ENCODE results near the gene DAD1.

DNA sequence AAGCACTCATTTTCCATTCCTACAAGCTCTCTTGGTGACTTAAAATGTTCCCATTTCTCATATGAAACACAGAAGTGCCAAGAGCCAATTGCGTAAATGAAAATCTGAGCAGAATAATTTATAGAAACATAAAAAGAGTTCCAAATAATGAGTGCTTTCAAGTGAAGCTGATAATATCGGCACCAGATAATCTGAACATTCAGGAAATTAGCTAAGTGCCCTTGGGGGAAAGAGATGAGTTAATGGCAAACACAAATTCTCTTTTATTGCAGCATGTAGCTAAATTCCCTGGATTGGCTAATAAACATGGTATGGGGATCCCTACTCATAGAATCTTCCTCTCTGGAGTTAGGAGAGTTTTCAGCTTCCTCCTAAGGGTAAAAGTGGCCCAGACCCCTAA is 46.7 kb downstream of the DAD1 start:
- TF ChIP-seq POLR2A (IDR thresholded peaks at IDR 0.05; ENCODE audit: low read depth, low read length) = no peak
- TF ChIP-seq POLR2AphosphoS5 (IDR thresholded peaks at IDR 0.05; ENCODE audit: low read depth, low read length) = no peak

Measured in GM12892 (cell line).